Neural crest cell (in vitro differentiated cells): ENCODE measurements around the gene SLC4A2. TPM values are rescaled to one million over a fixed set of nuclear protein-coding genes. Genes with fewer than 3 reads are reported as not detected.
A peak's percentile ranks its signal among the peaks of the same experiment; 100 is the strongest.

Experiments
- DNase-seq: peaks from one replicate; pipeline ENCODE4 v3.0.0; 2021; ENCODE audit warnings: low read depth, mixed read lengths, low spot score
- H3K27ac Mint-ChIP-seq: one replicate; pipeline ENCODE4 v1.8.0; 2021; ENCODE audit warnings: mild to moderate bottlenecking, mixed read lengths; ENCODE audit not compliant: unreplicated experiment
- H3K27me3 Mint-ChIP-seq: 2 replicates; pipeline ENCODE4 v1.8.0; 2021; ENCODE audit warnings: low read depth, mild to moderate bottlenecking, mixed read lengths
- H3K36me3 Mint-ChIP-seq: 2 replicates; pipeline ENCODE4 v1.8.0; 2021; ENCODE audit warnings: low read depth, mild to moderate bottlenecking, mixed read lengths
- H3K4me1 Mint-ChIP-seq: 2 replicates; pipeline ENCODE4 v1.8.0; 2021; ENCODE audit warnings: mixed read lengths
- H3K4me3 Mint-ChIP-seq: one replicate; pipeline ENCODE4 v1.8.0; 2021; ENCODE audit warnings: mild to moderate bottlenecking, mixed read lengths
- H3K9me3 Mint-ChIP-seq: 2 replicates; pipeline ENCODE4 v1.8.0; 2021; ENCODE audit warnings: mixed read lengths
- CTCF ChIP-seq: fragments of 200-600 bp; sonication (generic); conservative IDR thresholded peaks from 2 replicates; pipeline ENCODE4 v1.5.0; 2021; ENCODE audit warnings: antibody characterized with exemption, mild to moderate bottlenecking
- total RNA-seq: library from RNA; stranded (reverse); gene quantifications from 2 replicates; pipeline ENCODE4 v1.2.1, GENCODE V29; 2021

The SLC4A2 gene
- total RNA-seq, 1 donor from 2014 or later: 139 TPM

DNA sequence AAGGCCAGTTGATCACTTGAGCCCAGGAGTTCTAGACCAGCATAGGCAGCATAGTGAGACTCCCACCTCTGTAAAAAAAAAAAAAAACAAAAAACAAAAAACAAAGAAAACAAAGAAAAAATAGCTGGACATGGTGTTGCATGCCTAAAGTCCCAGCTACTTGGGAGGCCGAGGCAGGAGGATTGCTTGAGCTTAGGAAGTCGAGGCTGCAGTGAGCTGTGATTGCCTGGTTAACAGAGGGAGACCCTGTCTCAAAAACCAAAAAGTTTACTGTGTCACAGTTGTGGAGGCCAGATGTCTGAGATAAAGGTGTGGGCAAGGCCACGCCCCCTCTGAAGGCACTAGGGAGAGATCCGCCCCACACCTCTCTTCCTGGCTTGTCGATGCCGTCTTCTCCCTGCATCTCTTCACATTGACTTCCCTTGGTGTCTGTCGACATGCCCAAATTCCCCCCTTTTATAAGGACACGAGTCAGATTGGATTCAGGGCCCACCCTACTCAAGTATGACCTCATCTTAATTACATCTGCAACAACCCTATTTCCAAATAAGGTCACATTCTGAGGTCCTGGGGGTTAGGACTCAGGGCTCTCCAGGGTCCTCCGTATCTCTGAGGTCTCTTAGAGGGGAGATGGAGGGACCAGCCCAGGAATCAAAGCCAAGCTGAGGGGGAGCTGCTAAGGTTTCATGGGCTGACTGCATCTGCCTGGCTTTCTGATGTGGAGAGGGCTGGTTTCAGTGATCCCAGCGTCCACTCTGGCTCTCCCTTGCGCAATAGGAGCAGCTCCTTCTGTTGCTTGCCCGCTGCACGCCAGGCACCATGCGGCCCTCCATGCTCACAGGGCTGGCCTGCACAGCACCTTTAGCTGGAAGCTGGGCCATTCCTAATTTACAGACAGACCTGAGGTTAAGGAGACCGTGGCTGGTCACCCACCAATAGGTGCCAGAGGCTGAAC is 50.0 kb downstream of the SLC4A2 start:
- Mint-ChIP-seq H3K27me3 (peaks cover 15% of the 10 kb centered on the region), H3K4me1 (peaks cover 27% of the 10 kb centered on the region), H3K4me3 (no peak overlapping the region), H3K9me3 (no peaks in the 10 kb centered on the region), H3K36me3 (no peaks in the 10 kb centered on the region), H3K27ac (no peak overlapping the region)
- no peak for TF ChIP-seq CTCF
- no peak for DNase-seq

DNA sequence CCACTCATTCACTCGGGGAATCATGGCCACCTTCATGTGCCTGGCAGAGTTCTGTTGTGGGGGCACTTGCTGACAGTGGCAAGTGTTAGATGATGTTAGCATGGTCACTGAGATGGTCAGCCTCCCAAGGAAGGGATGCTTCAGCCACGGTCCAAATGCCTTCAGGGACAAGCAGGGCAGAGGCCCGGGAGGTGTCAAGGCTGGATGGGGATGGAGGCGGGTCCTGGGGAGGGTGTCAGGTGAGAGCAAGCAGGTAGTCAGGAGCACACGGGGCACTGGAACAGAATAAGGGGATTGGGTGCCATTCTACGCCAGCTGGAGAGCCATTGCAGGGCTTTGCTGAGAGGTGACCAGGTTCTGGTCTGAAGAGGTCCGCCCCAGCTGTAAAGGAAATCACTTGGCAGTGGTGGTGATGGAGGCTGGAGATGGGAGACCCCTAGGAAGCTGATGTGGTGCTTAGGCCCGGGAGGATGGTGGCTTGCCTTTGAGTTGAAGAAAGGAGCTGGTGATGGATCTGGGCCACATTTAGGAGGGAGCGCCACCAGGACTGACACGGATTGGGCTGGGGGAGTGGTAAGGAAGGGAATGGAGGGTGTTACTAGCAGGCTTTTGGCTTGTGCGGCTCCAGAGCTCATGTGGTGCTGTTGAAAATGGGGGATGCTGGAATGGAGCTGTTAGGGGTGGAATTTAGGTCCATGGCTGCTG is 51.0 kb downstream of the SLC4A2 start:
- no peak overlapping the region for H3K27ac Mint-ChIP-seq

GRCh38 chr7:151110941-151111645 is 51.7 kb downstream of the SLC4A2 start:
- Mint-ChIP-seq H3K4me3 (no peak overlapping the region), H3K27ac (no peak overlapping the region), H3K4me1 (peaks cover 26% of the 10 kb centered on the region), H3K36me3 (no peaks in the 10 kb centered on the region), H3K27me3 (peaks cover 19% of the 10 kb centered on the region), H3K9me3 (no peaks in the 10 kb centered on the region)
- peak; percentile 90 for TF ChIP-seq CTCF
- DNase-seq: peak; percentile 72

More for the DNA sequence above, 51.0 kb downstream of the SLC4A2 start:
- Mint-ChIP-seq H3K36me3 (no peaks in the 10 kb centered on the region), H3K4me1 (peaks cover 26% of the 10 kb centered on the region), H3K9me3 (no peaks in the 10 kb centered on the region), H3K4me3 (peak overlapping the region; percentile 4), H3K27me3 (peaks cover 15% of the 10 kb centered on the region)
- DNase-seq: no peak
- no peak for TF ChIP-seq CTCF

- no peak overlapping the region for H3K27ac Mint-ChIP-seq
- peaks cover 19% of the 10 kb centered on the region for H3K27me3 Mint-ChIP-seq
- peak overlapping the region; percentile 68 for H3K4me3 Mint-ChIP-seq
- no peaks in the 10 kb centered on the region for H3K9me3 Mint-ChIP-seq
- peaks cover 26% of the 10 kb centered on the region for H3K4me1 Mint-ChIP-seq
- H3K36me3 Mint-ChIP-seq: no peaks in the 10 kb centered on the region
- DNase-seq: no peak
- no peak for TF ChIP-seq CTCF
These were observed 54.2 kb downstream of the SLC4A2 start for GRCh38 chr7:151113344-151114150.
